Adipocyte (in vitro differentiated cells): ENCODE results near the gene BCL7A.
"Not testable (repeated sequence)": the region's sequence is repeated elsewhere in the genome, so short reads cannot be mapped to it uniquely, and the experiment has no call there.

Experiments used
- DNase-seq: peaks from one replicate; pipeline ENCODE4 v3.0.0-alpha.2; 2015; ENCODE audit warnings: low read depth
- H3K27me3 ChIP-seq: replicated peaks from 2 replicates; pipeline ENCODE4 v1.7.0; 2013; ENCODE audit warnings: mild to moderate bottlenecking, low read length, moderate library complexity; ENCODE audit not compliant: control insufficient read depth, insufficient read depth
- H3K36me3 ChIP-seq: 2 replicates; pipeline ENCODE4 v1.7.0; 2013; ENCODE audit warnings: low read length, mild to moderate bottlenecking, moderate library complexity; ENCODE audit not compliant: control insufficient read depth, insufficient read depth, severe bottlenecking
- H3K4me1 ChIP-seq: 2 replicates; pipeline ENCODE4 v1.7.0; 2013; ENCODE audit warnings: mild to moderate bottlenecking, low read length, moderate library complexity; ENCODE audit not compliant: control insufficient read depth, insufficient read depth
- H3K4me3 ChIP-seq: 2 replicates; pipeline ENCODE4 v1.7.0; 2013; ENCODE audit warnings: mild to moderate bottlenecking, low read length, moderate library complexity
- H3K9ac ChIP-seq: 2 replicates; pipeline ENCODE4 v1.7.0; 2013; ENCODE audit warnings: mild to moderate bottlenecking, low read length, moderate library complexity
- H3K9me3 ChIP-seq: 2 replicates; pipeline ENCODE4 v1.7.0; 2013; ENCODE audit warnings: mild to moderate bottlenecking, low read length, moderate library complexity; ENCODE audit not compliant: control insufficient read depth

BCL7A gene

GRCh38 chr12:121988519-121988918 lies 33.2 kb upstream of the BCL7A start:
- DNase-seq, H3K9ac ChIP-seq, H3K27me3 ChIP-seq: not testable (repeated sequence)

GRCh38 chr12:121989276-121990113 lies 32.2 kb upstream of the BCL7A start:
- Histone ChIP-seq H3K9me3 (no peaks in the 10 kb centered on the region), H3K27me3 (no peaks in the 10 kb centered on the region), H3K4me3 (no peak overlapping the region), H3K9ac (no peak overlapping the region), H3K36me3 (no peaks in the 10 kb centered on the region), H3K4me1 (peaks cover 9% of the 10 kb centered on the region)
- no peak for DNase-seq

More at GRCh38 chr12:121988519-121988918, 33.2 kb upstream of the BCL7A start:
- H3K4me3 ChIP-seq, H3K9me3 ChIP-seq, H3K4me1 ChIP-seq, H3K36me3 ChIP-seq: not testable (repeated sequence)

- no peak overlapping the region for H3K9ac ChIP-seq
- peaks cover 9% of the 10 kb centered on the region for H3K4me1 ChIP-seq
- no peaks in the 10 kb centered on the region for H3K9me3 ChIP-seq
- no peak overlapping the region for H3K4me3 ChIP-seq
- no peaks in the 10 kb centered on the region for H3K27me3 ChIP-seq
- DNase-seq, result no peak
- H3K36me3 ChIP-seq, result no peaks in the 10 kb centered on the region
Observed at GRCh38 chr12:121990114-121990647, 31.5 kb upstream of the BCL7A start.

GRCh38 chr12:121990692-121991603 lies 30.7 kb upstream of the BCL7A start:
- no peak for DNase-seq

GRCh38 chr12:121992059-121992879 lies 29.4 kb upstream of the BCL7A start:
- peaks cover 9% of the 10 kb centered on the region for H3K4me1 ChIP-seq
- no peaks in the 10 kb centered on the region for H3K9me3 ChIP-seq
- H3K4me3 ChIP-seq, result no peak overlapping the region
- peak overlapping the region; percentile 39 for H3K9ac ChIP-seq
- DNase-seq, result peak; percentile 78
- no peaks in the 10 kb centered on the region for H3K27me3 ChIP-seq
- no peaks in the 10 kb centered on the region for H3K36me3 ChIP-seq

More at GRCh38 chr12:121990692-121991603, 30.7 kb upstream of the BCL7A start:
- H3K9ac ChIP-seq, result no peak overlapping the region
- H3K9me3 ChIP-seq, result no peaks in the 10 kb centered on the region
- no peaks in the 10 kb centered on the region for H3K36me3 ChIP-seq
- H3K27me3 ChIP-seq, result no peaks in the 10 kb centered on the region
- H3K4me3 ChIP-seq, result no peak overlapping the region
- peaks cover 9% of the 10 kb centered on the region for H3K4me1 ChIP-seq

GRCh38 chr12:121996050-121996944 lies 25.4 kb upstream of the BCL7A start:
- no peak for DNase-seq
- H3K9ac ChIP-seq, result no peak overlapping the region
- peaks cover 2% of the 10 kb centered on the region for H3K9me3 ChIP-seq
- H3K36me3 ChIP-seq, result no peaks in the 10 kb centered on the region
- no peak overlapping the region for H3K4me3 ChIP-seq
- no peaks in the 10 kb centered on the region for H3K27me3 ChIP-seq
- H3K4me1 ChIP-seq, result peaks cover 9% of the 10 kb centered on the region

GRCh38 chr12:121996945-121997612 lies 24.6 kb upstream of the BCL7A start:
- H3K27me3 ChIP-seq, result no peaks in the 10 kb centered on the region
- no peak overlapping the region for H3K9ac ChIP-seq
- DNase-seq, result no peak
- peaks cover 2% of the 10 kb centered on the region for H3K9me3 ChIP-seq
- H3K4me1 ChIP-seq, result peaks cover 4% of the 10 kb centered on the region
- no peaks in the 10 kb centered on the region for H3K36me3 ChIP-seq
- H3K4me3 ChIP-seq, result no peak overlapping the region

GRCh38 chr12:122001466-122002209 lies 20.0 kb upstream of the BCL7A start:
- Histone ChIP-seq H3K27me3 (no peaks in the 10 kb centered on the region), H3K9ac (no peak overlapping the region), H3K4me3 (no peak overlapping the region), H3K9me3 (peaks cover 2% of the 10 kb centered on the region), H3K36me3 (no peaks in the 10 kb centered on the region), H3K4me1 (peaks cover 21% of the 10 kb centered on the region)
- no peak for DNase-seq
